HG02885 (cell line): ENCODE measurements around the gene GNAS-AS1.

Experiments used
- ATAC-seq: cut with Tn5 transposase; IDR thresholded peaks from one replicate; pipeline ENCODE4 v1.9.1; 2021; ENCODE audit warnings: mild to moderate bottlenecking; ENCODE audit not compliant: unreplicated experiment, poor library complexity

GNAS-AS1 gene

GRCh38 chr20:58850693-58851174, at the start of gene GNAS-AS1:
Gene GNAS-AS1 (minus strand): TSS chr20:58850902.
- ATAC-seq, result peak; percentile 86

DNA sequence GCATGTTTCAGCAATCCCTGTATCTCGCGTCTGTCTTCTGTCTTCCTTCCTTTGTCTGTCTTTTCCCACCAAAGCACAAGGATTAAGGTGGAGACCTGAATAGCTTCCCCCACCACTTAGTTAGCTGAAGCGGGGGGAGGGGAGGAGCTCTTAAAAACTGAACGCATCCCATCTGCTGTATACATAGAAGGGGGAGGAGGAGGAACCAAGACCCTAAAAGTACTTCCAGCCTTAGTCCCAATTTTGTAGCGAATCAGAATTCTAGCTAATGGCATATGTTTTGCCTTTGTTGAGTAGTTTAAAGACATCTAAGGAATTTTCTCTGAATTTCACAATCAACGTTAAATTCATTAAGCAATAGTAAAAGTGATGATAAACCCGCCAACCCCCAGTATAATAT, 49.7 kb upstream of the GNAS-AS1 start:
- ATAC-seq, result no peak

DNA sequence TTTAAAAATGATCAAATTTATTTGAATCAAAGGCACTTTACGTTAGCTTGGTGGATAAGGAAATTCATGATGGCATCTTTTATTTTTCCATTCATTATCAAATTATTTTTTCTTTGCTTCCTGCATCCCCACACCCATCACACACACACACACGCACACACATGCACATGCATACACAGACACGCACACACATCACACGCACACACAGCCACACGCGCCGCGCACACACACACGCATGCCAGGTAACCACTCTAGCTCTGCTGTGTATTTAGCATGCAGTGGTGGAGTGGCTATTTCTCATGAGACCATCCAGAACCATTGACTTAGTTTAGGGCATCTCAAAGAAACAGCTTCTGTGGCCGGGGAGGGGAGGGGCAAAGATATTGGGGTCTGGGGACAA, 48.8 kb upstream of the GNAS-AS1 start:
- ATAC-seq, result no peak

- ATAC-seq, result no peak
These were observed 48.1 kb upstream of the GNAS-AS1 start for GRCh38 chr20:58898629-58899408.

DNA sequence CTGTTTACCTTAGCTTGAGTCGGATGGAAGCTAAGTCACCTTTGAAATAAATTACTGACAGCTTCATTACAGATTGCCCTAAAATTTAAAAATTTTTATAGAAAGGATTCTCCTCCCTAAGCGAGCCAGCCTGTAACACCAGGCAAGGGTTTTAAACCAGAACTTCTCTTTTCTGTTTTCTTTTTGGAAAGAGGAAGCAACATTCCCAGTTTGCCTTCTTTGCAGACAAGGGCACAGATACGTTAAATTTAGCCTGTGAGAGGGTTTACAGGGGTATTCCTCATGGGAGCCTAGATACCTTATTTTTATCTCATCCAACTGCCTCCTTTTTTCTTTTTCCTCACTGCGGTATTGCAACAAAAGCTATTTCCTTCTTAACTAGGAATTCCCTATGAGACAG, 46.8 kb upstream of the GNAS-AS1 start:
- no peak for ATAC-seq

DNA sequence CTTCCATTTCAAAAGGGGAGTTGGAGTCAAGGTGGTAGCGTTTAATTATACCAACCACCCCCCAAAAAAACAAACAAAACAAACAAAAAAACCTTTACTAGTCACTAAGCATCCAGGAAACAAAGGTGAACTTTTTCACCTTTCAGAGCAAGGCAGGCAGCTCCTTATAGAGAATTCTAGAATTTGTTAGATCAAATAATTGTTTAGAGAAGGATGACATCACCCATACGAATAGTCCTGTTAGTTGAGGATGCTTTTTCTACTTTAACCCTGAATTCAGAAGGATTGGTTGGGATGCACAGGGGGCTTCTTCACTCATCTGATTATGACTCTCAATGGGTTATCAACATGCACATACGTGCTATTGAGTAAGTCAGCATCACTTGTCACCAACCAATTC, 46.1 kb upstream of the GNAS-AS1 start:
- no peak for ATAC-seq

GRCh38 chr20:58895448-58896180, 44.9 kb upstream of the GNAS-AS1 start:
- ATAC-seq, result no peak

- no peak for ATAC-seq
These were observed 44.1 kb upstream of the GNAS-AS1 start for GRCh38 chr20:58894652-58895447.

- no peak for ATAC-seq
These were observed 42.8 kb upstream of the GNAS-AS1 start for GRCh38 chr20:58893355-58894120.

DNA sequence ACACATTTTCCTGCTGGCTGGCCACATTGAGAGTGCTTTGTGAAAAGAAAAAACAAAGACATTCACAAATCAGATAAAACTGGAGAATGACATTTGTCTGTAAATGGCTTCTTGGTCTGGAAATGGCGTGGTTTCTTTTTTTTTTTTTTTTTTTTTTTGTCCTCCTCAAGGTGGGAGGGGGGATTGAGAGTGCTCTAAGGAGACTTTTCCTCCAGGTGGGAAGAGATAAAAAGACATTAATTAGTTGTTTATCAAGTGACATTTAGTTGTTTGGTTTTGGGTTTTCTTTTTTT, 42.2 kb upstream of the GNAS-AS1 start:
- no peak for ATAC-seq

DNA sequence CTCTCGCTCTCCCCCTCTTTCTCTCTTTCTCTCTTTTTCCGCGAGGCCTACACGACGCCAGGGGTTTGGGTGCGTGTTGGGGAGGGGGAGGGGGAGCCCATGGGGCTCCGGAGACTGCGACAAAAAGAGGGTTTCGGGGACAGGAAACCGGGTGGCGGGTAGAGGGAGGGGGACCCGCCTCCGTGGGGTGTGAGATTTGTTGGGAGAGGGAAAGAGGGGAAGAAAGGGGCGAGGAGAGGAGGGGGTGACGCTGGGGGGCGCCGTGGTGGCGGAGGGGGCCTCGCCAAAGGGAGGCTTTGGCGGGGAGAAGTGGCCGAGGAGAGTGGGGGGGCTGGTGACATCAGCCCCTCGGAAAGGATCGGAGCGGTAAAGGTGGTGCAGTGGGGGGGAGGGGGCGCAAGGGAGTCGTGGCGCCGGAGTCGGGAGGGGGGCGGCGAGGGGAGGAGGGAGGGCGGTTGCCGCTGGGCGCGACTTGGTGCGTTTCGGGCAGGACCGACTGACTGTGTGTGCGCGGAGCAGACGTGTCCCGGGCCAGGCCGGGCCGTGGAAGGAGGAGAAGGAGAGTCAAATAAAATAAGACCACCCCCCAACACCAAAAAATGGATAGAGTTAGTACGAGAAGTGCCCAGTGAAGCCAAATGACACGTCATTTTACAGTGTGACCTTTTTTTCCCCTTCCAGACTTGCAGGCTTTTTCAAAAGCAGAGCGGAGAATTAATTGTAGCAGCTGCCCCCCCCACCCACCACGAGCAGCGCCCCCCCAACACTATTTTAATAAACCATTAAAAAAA, 41.6 kb upstream of the GNAS-AS1 start:
- peak; percentile 2 for ATAC-seq

DNA sequence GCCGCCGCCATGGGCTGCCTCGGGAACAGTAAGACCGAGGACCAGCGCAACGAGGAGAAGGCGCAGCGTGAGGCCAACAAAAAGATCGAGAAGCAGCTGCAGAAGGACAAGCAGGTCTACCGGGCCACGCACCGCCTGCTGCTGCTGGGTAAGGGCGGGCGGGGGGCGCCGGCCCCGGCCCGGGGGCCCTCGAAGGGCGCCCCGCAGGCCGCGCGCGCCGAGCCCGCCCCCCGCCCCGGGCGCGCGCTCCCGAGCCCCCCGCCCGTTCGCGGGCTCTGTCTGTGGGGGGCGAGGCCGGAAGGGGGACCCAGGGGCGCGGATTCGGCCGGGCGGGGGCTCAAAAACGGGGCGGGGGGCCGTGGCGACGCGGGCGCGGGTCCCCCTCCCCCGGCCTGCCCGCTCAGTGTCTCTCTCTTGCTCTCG, 41.0 kb upstream of the GNAS-AS1 start:
- ATAC-seq, result peak; percentile 2

DNA sequence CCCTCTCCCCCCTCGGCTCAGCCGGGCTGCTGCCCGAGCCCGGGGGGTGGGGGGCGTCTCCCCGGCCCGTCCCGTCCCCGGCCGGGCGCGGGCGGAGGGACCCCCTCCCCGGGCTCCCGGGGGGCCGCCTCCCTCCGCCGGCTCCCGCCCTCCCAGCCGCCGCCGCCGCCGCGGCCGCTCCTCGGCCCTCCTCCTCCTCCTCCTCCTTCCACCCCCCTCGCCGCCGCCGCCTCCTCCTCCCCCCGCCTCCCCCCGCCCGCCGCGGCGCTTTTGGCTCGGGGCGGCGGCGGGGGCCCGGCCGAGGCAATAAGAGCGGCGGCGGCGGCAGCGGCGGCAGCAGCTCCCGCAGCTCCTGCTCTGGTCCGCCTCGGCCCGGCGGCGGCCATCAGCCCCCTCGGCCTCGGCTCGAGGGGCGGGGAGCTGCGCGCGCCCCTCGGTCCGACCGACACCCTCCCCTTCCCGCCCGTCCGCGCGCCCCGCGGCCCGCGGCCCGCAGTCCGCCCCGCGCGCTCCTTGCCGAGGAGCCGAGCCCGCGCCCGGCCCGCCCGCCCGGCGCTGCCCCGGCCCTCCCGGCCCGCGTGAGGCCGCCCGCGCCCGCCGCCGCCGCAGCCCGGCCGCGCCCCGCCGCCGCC, 40.5 kb upstream of the GNAS-AS1 start:
- peak; percentile 30 for ATAC-seq

DNA sequence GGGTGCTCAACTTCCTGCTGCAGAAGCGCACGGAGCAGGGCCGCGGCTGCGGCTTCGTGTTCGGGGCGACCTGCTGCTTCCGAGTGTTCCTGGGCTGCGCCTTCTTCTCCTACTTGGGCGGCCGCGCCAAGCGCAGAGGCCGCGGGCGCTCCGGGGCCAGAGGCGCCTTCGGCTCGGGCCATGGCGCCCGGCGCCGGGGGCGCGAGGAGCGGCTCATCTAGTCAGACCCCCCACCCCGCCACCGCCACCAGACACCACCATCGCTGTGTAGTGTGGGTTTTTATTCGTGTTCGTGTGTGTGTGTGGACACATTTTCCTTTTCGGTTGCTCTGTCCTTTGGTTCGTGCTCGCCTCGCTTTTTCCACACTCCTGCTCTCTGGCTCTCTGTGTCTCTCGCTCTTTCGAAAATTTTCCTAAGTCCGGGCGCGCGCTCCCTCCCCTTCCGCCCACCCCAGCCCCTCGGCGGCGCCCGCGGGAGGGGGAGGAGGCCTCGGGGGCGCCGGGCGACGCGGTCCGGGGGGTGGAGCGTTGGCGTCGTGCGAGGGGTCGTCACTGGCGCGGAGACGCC, 39.9 kb upstream of the GNAS-AS1 start:
- ATAC-seq, result peak; percentile 28

- ATAC-seq, result peak; percentile 6
These were observed 39.3 kb upstream of the GNAS-AS1 start for GRCh38 chr20:58889798-58890517.

- no peak for ATAC-seq
These were observed 38.6 kb upstream of the GNAS-AS1 start for GRCh38 chr20:58889334-58889760.

DNA sequence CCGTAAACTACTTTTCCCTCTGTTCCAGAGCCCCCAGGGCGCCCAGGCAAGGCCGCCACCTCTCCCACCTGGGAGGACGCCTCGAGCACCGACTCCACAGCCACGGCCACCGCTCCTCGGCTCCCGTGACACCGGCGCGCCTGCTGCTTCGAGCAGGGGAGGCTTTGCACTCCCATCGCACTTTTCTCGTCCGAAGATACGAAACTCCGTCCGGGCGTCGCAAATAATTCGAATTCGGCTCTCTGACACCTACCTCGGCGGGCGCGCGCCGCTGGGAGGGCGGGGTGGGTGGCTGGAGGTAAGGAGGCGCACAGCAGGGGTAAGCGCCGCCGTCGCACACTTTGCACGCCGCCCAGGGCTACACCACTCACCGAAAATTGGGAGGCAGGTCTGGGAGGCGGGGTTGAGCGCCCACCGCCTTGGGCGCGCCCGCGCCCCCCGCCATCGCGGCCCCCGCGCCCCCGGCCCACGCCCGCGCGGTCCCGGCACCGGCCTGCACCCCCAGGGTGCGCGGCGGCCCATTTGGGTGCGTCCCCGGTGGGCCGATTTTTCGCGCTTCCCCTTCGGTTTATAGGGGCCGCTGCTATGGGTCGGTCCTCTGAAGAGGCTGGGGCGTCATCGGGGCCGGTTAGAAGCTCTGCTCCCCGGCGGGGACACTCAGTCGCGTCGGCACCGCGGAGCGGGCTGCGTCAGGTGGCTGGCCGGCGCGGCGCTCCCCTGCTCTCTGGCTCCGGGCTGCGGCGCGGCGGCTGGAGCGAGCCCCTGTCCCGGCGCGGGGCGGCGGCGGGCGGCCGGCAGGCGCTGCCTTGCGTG, 38.0 kb upstream of the GNAS-AS1 start:
- peak; percentile 41 for ATAC-seq
